Panc1 (cell line): ENCODE data around the gene DCAF5. TPM values are rescaled to one million over a fixed set of nuclear protein-coding genes. Genes with fewer than 3 reads are reported as not detected.
"Not testable (repeated sequence)": the region's sequence is repeated elsewhere in the genome, so short reads cannot be mapped to it uniquely, and the experiment has no call there.

Source experiments
- ATAC-seq: fragments of 200-7000 bp; cut with Tn5 transposase; 2 replicates; pipeline ENCODE4 v1.9.1; 2020; ENCODE audit warnings: mild to moderate bottlenecking, moderate library complexity
- BruUV-seq: library from RNA; stranded (reverse); fragments of 400-500 nt; replicated peaks from 2 replicates; lab custom pipeline; 2021; lab: Mats Ljungman, UMichigan
- CTCF ChIA-PET: fragments of 300-600 bp; sonication (Branson Sonifier 250); formaldehyde crosslinking; loops from one replicate; lab custom pipeline; 2022; ENCODE audit warnings: antibody characterized with exemption; lab: Charles Lee
- POLR2A ChIA-PET: fragments of 300-600 bp; sonication (Branson Sonifier 250); formaldehyde crosslinking; loops from one replicate; lab custom pipeline; 2022; ENCODE audit warnings: antibody characterized with exemption; lab: Charles Lee
- DNase-seq: peaks from one replicate; pipeline ENCODE4 v3.0.0-alpha.2; 2010; ENCODE audit warnings: low read depth, low spot score
- H3K27ac ChIP-seq: 2 replicates; pipeline ENCODE4 v1.5.1; 2011; ENCODE audit warnings: mild to moderate bottlenecking, low read length, inconsistent platforms
- H3K27me3 ChIP-seq: fragments of 200-500 bp; sonication (Bioruptor generic); 2 replicates; pipeline ENCODE4 v1.6.0; 2014; ENCODE audit warnings: low read length, inconsistent platforms; ENCODE audit not compliant: control insufficient read depth, insufficient read depth
- H3K36me3 ChIP-seq: fragments of 200-500 bp; sonication (Bioruptor generic); 2 replicates; pipeline ENCODE4 v1.5.1; 2014; ENCODE audit warnings: inconsistent platforms, mild to moderate bottlenecking, low read length, moderate library complexity; ENCODE audit not compliant: control insufficient read depth, insufficient read depth
- H3K4me1 ChIP-seq: 2 replicates; pipeline ENCODE4 v1.5.1; 2011; ENCODE audit warnings: inconsistent platforms, mild to moderate bottlenecking, low read length, moderate library complexity; ENCODE audit not compliant: control insufficient read depth, insufficient read depth
- H3K4me3 ChIP-seq, 2 experiments: 2 replicates each; pipeline ENCODE4 v1.5.1; 2011 to 2012; ENCODE audit warnings: low read depth in 2 of 2, low read length in 2 of 2, mild to moderate bottlenecking in 2 of 2, inconsistent platforms in 1 of 2, moderate library complexity in 1 of 2
- H3K9me3 ChIP-seq: fragments of 200-500 bp; sonication (Bioruptor generic); 2 replicates; pipeline ENCODE4 v1.5.1; 2014; ENCODE audit warnings: low read depth, mild to moderate bottlenecking, inconsistent platforms, low read length, moderate library complexity; ENCODE audit not compliant: control insufficient read depth, insufficient read depth
- CTCF ChIP-seq: fragments of 450-650 bp; IDR thresholded peaks from 2 replicates; pipeline ENCODE4 v1.5.1; 2017; ENCODE audit warnings: mild to moderate bottlenecking
- POLR2AphosphoS5 ChIP-seq: IDR thresholded peaks from 2 replicates; pipeline ENCODE4 v1.6.1; 2012; ENCODE audit warnings: mild to moderate bottlenecking, low read depth, low read length, moderate library complexity
- REST ChIP-seq, 2 experiments: IDR thresholded peaks; 2 replicates each; pipeline ENCODE4 v1.6.1; 2011 to 2012; ENCODE audit warnings: low read depth in 2 of 2, control low read depth in 1 of 2, low read length in 1 of 2, mild to moderate bottlenecking in 1 of 2, moderate library complexity in 1 of 2; ENCODE audit not compliant: insufficient read depth in 1 of 2
- SIN3A ChIP-seq: IDR thresholded peaks from 2 replicates; pipeline ENCODE4 v1.6.1; 2012; ENCODE audit warnings: low read depth, mild to moderate bottlenecking, low read length, moderate library complexity, borderline replicate concordance; ENCODE audit not compliant: insufficient read depth
- TCF7L2 ChIP-seq: IDR thresholded peaks from 2 replicates; pipeline ENCODE4 v1.6.1; 2011; ENCODE audit warnings: mild to moderate bottlenecking, low read depth, low read length, inconsistent platforms
- in situ Hi-C: cut with HindIII; loops from 2 replicates; pipeline ENCODE4 v1.10.0; 2016; ENCODE audit warnings: low sequenced_read_pairs, low pct_unique_long_range_greater_than_20kb
- intact Hi-C: fragments of 100-400 bp; cut with micrococcal nuclease; formaldehyde crosslinking; loops from one replicate; pipeline ENCODE4 v1.10.0; 2022; ENCODE audit not compliant: unreplicated experiment
- total RNA-seq: library from RNA; stranded (reverse); gene quantifications from one replicate; pipeline ENCODE4 v1.2.1, GENCODE V29; 2021; ENCODE audit not compliant: unreplicated experiment

The DCAF5 gene
- total RNA-seq, 1 experiment from 2014 or later, result 27.6 TPM

GRCh38 chr14:69077185-69077584, 75.7 kb downstream of the DCAF5 start:
- CTCF ChIA-PET, DNase-seq, H3K36me3 ChIP-seq, intact Hi-C loops, BruUV-seq, H3K4me3 ChIP-seq, H3K27ac ChIP-seq, H3K9me3 ChIP-seq, POLR2A ChIA-PET, H3K27me3 ChIP-seq, ATAC-seq, in situ Hi-C loops: not testable (repeated sequence)
- H3K4me1 ChIP-seq, result peaks cover 19% of the 10 kb centered on the region

GRCh38 chr14:69076341-69076740, 76.6 kb downstream of the DCAF5 start:
- in situ Hi-C loops, result no loop called here
- Histone ChIP-seq H3K27ac (no peak overlapping the region), H3K27me3 (no peaks in the 10 kb centered on the region), H3K4me1 (peaks cover 19% of the 10 kb centered on the region), H3K9me3 (no peaks in the 10 kb centered on the region), H3K36me3 (no peaks in the 10 kb centered on the region), H3K4me3 (no peak overlapping the region)
- BruUV-seq, result no TSS peak
- ChIA-PET CTCF (no interaction called here), POLR2A (no interaction called here)
- TF ChIP-seq SIN3A (no peak), REST (IDR thresholded peaks at IDR 0.05; ENCODE audit: insufficient read depth in 1 of 2, low read depth in 2 of 2, low read length in 1 of 2) (no peak), TCF7L2 (no peak), CTCF (no peak), POLR2AphosphoS5 (no peak)
- intact Hi-C loops, result no loop called here
- DNase-seq (no peak), ATAC-seq (no peak)

GRCh38 chr14:69073915-69074314, 79.0 kb downstream of the DCAF5 start:
- CTCF ChIA-PET, result no interaction called here
- Histone ChIP-seq H3K27ac (no peak overlapping the region), H3K9me3 (no peaks in the 10 kb centered on the region), H3K27me3 (no peaks in the 10 kb centered on the region), H3K4me3 (no peak overlapping the region), H3K4me1 (peaks cover 3% of the 10 kb centered on the region; the same call in 1 of the 2 replicates), H3K36me3 (peaks cover 2% of the 10 kb centered on the region; the same call in 1 of the 2 replicates)
- ATAC-seq (no peak), DNase-seq (no peak)
- TF ChIP-seq REST (IDR thresholded peaks at IDR 0.05; ENCODE audit: insufficient read depth in 1 of 2, low read depth in 2 of 2, low read length in 1 of 2), result no peak
- TF ChIP-seq POLR2AphosphoS5, result no peak
- TF ChIP-seq CTCF, result no peak
- TF ChIP-seq SIN3A, result no peak
- no peak for TF ChIP-seq TCF7L2
- in situ Hi-C loops, result no loop called here
- POLR2A ChIA-PET, result no interaction called here
- intact Hi-C loops, result no loop called here
- no TSS peak for BruUV-seq
